Measurements from ENCODE around the gene IGSF21. TPM values are rescaled to one million over a fixed set of nuclear protein-coding genes. Genes with fewer than 3 reads are reported as not detected.

The IGSF21 gene
- total and polyA plus RNA-seq, 2 of the 4 experiments (the other 2 are of a cell fraction) = not detected

DNA sequence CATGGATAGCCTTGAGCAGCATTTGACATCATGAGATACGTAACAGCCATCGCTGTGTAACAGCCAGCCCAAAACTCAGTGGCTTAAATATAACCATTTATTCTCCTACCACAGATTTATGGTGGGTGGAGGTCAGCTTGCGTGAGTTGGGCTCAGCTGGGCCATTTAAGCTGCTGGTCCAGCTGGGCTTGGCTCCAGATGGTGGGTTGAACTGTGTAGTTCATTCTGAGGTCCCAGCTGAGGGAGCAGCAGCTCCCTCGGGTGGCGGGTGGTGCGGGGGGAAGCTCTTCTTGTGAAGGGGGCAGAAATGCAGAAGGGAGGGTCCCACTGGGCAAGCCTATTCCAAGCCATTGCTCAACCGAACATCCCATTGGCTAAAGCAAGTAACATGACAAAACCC is 75.9 kb downstream of the IGSF21 start:
- H4K91ac ChIP-seq (ENCODE audit: insufficient read depth, low read depth, low read length) = no peak overlapping the region
- H2AK5ac ChIP-seq (ENCODE audit: low read depth, low read length) = no peak overlapping the region
- H3K4me2 ChIP-seq (ENCODE audit: low read depth, low read length) = no peak overlapping the region
- no peak overlapping the region for H3K4ac ChIP-seq (ENCODE audit: low read depth, low read length)
- no peak overlapping the region for H2AK9ac ChIP-seq (replicated peaks; ENCODE audit: low read depth, low read length, poor library complexity)
- ATAC-seq (ENCODE audit: low read depth) (no peak), DNase-seq (no peak)
- ChIA-PET POLR2A (ENCODE audit: unreplicated experiment) (no interaction called here), CTCF (no interaction called here)
- H3K4me1 ChIP-seq (ENCODE audit: control insufficient read depth, insufficient read depth, low read length) = no peaks in the 10 kb centered on the region
- no peak overlapping the region for H2AFZ ChIP-seq (replicated peaks; ENCODE audit: low read length, poor library complexity)
- in situ Hi-C loops (cut with MboI; ENCODE audit: low sequenced_read_pairs) (no loop called here), dilution Hi-C loops (cut with HindIII; ENCODE audit: low sequenced_read_pairs, unreplicated experiment) (no loop called here), intact Hi-C loops (cut with micrococcal nuclease) (no loop called here)
- no peak overlapping the region for H2BK15ac ChIP-seq (ENCODE audit: low read depth, low read length)
- TF ChIP-seq CEBPB (IDR thresholded peaks at IDR 0.05; ENCODE audit: low read depth, low read length) (no peak), MAFK (IDR thresholded peaks at IDR 0.05; ENCODE audit: low read depth, low read length) (no peak), NFE2L2 (IDR thresholded peaks at IDR 0.05; ENCODE audit: low read depth, low read length) (no peak), CHD1 (IDR thresholded peaks at IDR 0.05; ENCODE audit: low read depth, low read length) (no peak), RFX5 (IDR thresholded peaks at IDR 0.05; ENCODE audit: low read depth, low read length) (no peak), MXI1 (IDR thresholded peaks at IDR 0.05; ENCODE audit: borderline replicate concordance, low read depth, low read length) (no peak), ELK1 (IDR thresholded peaks at IDR 0.05; ENCODE audit: borderline replicate concordance, low read depth, low read length) (no peak), CTCF (conservative IDR thresholded peaks at IDR 0.05; ENCODE audit: low read depth, low read length) (no peak), FOS (IDR thresholded peaks at IDR 0.05; ENCODE audit: low read depth, low read length) (no peak), POLR2A (IDR thresholded peaks at IDR 0.05; ENCODE audit: low read depth, low read length) (no peak), RCOR1 (IDR thresholded peaks at IDR 0.05; ENCODE audit: insufficient replicate concordance, low read length) (no peak)
- TF ChIP-seq, protein P1, sequence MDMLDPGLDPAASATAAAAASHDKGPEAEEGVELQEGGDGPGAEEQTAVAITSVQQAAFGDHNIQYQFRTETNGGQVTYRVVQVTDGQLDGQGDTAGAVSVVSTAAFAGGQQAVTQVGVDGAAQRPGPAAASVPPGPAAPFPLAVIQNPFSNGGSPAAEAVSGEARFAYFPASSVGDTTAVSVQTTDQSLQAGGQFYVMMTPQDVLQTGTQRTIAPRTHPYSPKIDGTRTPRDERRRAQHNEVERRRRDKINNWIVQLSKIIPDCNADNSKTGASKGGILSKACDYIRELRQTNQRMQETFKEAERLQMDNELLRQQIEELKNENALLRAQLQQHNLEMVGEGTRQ (IDR thresholded peaks at IDR 0.05; ENCODE audit: low read depth, low read length) = no peak
- no peak overlapping the region for H3K4me3 ChIP-seq (ENCODE audit: insufficient read depth, low read depth, low read length)
- H3K18ac ChIP-seq (ENCODE audit: low read depth, low read length) = no peak overlapping the region
- no peak overlapping the region for H2BK5ac ChIP-seq (ENCODE audit: low read depth, low read length, poor library complexity, severe bottlenecking)
- no peaks in the 10 kb centered on the region for H3K79me1 ChIP-seq (ENCODE audit: low read depth in 1 of 2, low read length in 2 of 2)
- H4K20me1 ChIP-seq (ENCODE audit: insufficient read depth, low read length) = no peaks in the 10 kb centered on the region
- no peak overlapping the region for H3K14ac ChIP-seq (replicated peaks; ENCODE audit: low read depth, low read length)
- no peak overlapping the region for H2BK120ac ChIP-seq (ENCODE audit: low read depth, low read length)
- no peaks in the 10 kb centered on the region for H3K27me3 ChIP-seq (ENCODE audit: control insufficient read depth, insufficient read depth, low read length)
- no peak overlapping the region for H2BK20ac ChIP-seq (ENCODE audit: low read depth, low read length)
- H3K23ac ChIP-seq (ENCODE audit: low read depth, low read length) = no peak overlapping the region
- no peak overlapping the region for H4K8ac ChIP-seq (ENCODE audit: low read depth in 2 of 2, low read length in 2 of 2)
- H3K36me3 ChIP-seq (ENCODE audit: control insufficient read depth, insufficient read depth, low read length) = no peaks in the 10 kb centered on the region
- no peak overlapping the region for H4K5ac ChIP-seq (ENCODE audit: low read depth, low read length)
- H3K9ac ChIP-seq (ENCODE audit: low read depth, low read length) = no peak overlapping the region
- no peak overlapping the region for H3K56ac ChIP-seq (ENCODE audit: extremely low read depth, insufficient read depth, low read length)
- no peak overlapping the region for H3K27ac ChIP-seq (ENCODE audit: insufficient read depth, low read length)
- no CpG with 5 or more reads among the region's 7 CpGs for WGBS, 2 experiments (ENCODE audit: extremely low coverage in 2 of 2, insufficient read length in 1 of 2)
- no peaks in the 10 kb centered on the region for H3K9me1 ChIP-seq (ENCODE audit: insufficient read depth, low read length)
- H3K9me3 ChIP-seq (ENCODE audit: control insufficient read depth, insufficient read depth, low read length) = no peaks in the 10 kb centered on the region
- no TSS peak for BruUV-seq (replicated peaks)

Measured in IMR-90 (cell line).